Activated CD4-positive, alpha-beta T cell treated with anti-CD3 and anti-CD28 coated beads for 24 hours (primary cell): ENCODE measurements around the gene IL11.

Experiments
- DNase-seq, 2 donors: peaks; one replicate each; pipeline ENCODE4 v3.0.0-alpha.2; 2020; ENCODE audit warnings: low read depth in 2 of 2

IL11 gene

DNA sequence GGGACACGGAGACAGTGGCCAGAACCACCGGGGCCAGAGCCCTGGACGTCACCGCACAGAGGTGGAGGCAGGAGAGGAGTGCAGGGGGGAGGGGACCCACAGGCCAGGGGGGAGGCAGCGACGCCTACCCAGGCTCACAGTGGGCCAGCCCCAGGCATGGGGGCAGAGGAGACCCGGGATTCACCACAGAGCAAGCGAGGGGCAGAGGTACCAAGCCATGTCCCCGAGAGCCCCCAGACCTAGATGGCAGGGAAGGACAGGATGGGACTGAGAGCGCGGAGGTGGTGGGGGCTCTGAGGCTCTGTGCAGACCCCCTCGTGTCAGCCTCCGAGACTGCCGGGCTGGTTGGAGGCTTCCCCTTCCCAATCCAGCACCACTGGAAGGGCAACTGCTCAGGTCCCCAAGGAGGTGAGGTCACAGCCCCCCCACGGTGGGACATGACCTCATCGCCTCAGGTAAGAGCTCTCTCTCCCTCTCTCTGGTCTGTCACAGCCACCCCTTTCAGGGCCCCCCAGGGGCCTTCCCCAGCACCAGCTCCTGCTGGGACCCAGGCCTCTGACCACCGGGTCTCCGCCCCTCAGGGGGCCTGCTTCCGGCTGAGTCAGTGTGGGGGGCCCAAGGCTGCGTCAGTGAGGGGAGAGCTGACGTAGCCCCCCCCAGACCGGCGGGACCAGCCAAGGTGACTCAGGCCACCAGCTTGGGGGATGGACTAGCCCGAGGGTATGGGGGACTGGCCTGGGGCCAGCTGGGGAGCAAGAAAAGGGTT is 2.2 kb upstream of the IL11 start:
- no peak for DNase-seq

DNA sequence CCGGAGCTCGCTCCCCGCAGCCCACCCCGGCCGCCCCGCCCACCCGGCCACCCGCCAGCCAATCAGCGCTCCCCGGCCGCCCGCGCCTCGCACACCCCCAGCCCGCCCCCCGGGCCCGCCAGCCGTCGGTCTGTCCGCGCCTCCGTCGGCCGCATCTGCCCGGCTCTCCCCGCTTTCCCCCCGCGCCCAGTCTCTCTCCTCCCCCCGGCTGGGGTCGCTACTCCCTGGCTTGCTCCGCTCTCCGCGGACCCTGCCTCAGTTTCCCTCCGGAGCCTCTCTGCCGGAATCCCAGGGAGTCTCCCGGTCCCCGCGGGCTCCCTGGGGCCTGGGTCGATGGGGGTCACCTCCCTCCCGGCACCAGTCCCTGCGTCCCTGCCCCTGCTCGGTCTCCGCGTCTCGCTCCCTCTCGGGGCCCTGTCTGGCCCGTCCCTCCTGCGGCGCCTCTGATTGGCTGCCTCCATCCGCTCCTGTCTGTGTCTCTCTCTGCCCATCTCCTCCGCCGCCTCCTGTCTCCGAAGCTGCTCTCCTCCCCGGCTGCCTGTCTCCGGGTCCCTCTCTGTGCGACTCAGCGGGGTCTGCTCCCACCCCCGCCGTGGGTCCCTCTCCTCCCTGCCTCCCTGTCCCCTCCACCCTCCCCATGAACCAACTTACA is 484 bp downstream of the IL11 start:
- peak in 1 of 2 donors; percentile 33 for DNase-seq

DNA sequence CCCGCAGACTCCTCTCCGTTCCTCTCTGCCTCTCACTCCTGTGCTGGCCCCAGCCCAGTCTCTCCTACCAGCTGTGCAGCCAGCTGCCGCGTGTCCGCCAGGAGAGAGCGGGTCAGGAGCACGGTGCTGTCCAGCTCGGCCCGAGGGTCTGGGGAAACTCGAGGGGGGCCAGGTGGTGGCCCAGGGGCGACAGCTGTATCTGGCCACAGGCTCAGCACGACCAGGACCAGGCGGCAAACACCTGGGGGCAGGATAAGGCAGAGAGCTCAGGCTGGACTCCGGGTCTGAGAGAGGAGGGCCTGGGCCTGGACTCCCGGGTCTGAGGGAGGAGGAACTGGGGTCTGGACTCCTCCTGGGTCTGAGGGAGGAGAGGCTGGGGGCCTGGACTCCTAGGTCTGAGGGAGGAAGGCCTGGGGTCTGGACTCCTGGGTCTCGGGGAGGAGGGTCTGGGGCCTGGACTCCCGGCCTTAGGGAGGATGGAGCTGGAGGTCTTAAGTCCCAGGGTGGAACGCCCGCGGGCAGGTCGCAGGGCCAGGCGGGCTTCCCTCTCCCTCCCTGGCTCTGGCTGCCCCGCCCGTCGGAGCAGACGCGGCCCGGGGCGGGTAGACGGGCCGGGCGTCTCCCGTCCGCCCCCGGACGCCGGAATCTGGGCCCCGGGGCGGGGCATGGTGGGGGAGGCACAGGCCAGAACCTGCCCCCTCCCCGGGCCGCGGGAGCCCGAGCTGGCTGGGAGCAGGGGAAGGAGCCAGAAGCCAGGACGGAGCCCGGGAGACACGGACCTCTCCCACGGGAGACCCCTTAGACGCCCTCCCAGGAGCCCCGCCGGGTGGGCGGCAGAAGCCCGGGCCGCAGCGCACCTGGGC is 1.3 kb downstream of the IL11 start:
- DNase-seq, result no peak

DNA sequence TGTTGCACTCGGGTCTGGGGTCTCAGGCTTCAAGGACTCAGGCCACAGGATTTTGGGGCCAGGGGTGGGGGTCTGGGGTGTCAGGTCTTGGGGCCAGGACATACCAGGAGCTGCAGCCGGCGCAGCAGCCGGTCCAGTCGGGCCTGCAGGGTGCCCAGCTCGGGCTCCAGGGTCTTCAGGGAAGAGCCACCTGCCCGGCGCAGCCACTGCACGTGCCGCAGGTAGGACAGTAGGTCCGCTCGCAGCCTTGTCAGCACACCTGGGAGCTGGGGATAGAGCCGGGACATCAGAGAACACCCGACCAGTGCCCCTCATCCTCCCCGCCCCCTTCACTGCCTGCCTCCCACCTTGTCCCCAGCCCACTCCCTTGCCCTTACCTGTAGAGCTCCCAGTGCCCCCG is 2.2 kb downstream of the IL11 start:
- no peak for DNase-seq

DNA sequence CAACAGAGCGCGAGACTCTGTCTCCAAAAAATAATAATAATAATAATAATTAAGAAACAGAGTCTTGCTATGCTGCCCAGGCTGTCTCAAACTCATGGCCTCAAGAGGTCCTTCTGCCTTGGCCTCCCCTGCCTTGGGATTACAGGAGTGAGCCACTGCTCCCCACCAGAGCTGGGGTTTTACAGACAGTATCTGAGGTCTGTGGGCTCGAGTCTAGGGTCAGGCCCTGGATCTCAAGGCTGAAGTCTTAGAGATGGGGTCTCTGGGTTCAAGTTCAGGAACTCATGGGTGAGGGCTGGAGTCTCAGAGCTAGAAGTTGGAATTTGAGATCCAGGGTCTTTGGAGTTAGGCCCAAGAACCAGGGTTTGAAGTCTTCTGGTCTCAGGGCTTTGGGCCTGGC is 3.5 kb downstream of the IL11 start:
- DNase-seq, result no peak

DNA sequence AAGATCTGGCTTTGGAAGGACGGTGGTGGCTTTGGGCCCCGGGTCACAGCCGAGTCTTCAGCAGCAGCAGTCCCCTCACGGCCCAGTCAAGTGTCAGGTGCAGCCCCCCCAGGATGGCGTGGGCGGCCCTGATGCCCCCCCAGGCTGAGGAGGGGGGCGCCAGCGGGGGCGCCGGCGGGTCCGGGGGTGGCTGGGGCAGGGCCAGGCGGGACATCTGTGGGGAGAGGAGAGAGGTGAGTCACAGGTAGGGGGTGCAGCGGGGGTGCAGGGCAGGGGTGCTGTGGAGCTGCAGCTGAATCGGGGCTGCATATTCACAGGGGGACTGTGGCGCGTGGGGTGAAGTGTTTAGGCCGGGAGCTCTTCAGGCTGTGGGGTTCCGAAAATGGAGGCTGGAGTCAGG is 4.3 kb downstream of the IL11 start:
- no peak for DNase-seq

DNA sequence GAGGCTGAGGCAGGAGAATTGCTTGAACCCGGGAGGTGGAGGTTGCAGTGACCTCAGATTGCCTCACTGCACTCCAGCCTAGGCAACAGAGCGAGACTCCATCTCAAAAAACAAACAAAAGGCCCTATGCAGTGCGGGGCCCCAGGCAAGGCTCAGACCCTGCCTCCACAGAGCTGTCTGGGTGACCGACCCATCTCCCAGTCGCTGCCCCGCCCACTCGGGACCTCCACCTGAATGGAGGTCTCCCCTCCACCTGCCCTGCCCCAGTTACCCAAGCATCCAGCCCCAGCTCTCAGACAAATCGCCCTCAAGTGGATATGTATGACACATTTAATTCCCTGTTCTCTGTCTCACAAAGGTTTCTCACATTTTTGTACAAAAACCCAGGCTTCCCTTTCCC is 5.0 kb downstream of the IL11 start:
- no peak for DNase-seq

DNA sequence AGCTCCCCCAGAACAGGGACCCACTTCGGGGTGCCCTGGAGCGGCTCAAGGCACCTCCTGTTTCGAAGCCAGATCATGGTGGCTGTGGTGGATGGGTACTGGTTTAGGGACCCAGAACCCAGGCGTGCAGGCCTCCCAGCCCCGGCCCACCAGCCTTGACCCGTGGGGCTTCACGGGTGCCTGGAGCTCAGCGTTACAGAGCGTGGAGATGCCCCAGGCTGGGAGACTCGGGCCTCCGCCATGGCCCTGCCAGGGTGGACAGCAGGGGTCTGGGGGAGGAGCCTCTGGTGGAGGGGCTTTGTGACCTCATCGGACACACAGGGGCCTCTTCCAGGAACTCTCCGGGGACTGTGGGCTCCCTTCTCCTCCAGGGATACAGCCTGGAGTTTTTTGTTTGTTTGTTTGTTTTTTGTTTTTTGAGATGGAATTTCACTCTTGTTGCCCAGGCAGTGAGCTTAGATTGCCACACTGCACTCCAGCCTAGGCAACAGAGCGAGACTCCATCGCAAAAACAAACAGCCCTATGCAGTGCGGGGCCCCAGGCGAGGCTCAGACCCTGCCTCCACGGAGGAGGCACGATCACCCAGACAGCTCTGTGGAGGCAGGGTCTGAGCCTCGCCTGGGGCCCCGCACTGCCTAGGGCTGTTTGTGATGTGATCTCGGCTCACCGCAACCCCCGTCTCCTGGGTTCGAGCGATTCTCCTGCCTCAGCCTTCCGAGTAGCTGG is 7.1 kb downstream of the IL11 start, which contains the start of gene GARIN5B:
GARIN5B (minus strand) TSS at position 271 of the 727 bp plus-strand sequence; CDS start at position 77, 194 bp downstream.
- no peak for DNase-seq

DNA sequence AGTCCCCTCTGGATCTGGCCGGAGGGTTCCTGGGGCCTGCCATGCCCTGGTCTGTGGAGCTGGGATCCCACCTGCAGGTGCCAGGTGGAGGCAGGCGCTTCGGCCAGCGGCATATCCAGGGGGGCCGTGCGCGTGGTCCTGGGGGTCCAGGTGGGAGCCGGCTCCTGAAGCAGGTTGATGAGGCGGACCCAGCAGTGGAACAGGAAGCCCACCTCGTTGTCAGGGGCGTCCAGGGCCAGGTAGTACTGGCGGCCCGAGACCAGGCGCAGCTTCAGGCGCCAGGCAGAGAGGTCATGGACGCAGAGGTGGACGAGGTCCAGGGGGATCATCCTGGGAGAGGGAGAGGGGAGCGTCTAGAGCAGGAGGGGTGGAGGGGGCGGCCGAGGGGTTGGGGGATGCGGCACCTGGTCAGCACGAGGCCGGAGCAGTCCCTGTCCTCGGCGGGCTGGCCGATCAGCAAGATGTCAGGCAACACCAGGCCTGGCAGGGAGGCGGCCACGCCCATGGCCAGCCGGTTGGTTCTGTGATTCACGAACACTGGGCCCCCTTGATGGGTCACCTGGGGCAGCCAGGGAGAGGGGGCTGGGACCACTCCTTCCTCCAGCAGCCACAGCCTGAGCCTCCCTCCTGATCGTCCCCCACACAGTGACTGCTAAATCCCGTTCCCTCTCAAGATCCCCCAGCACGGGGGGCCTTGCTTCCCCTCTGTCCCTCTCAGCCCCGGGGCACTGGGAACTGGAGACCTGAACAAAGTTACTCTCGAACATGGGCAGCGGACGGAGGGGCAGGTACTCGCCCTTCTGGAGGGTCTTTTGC is 7.9 kb downstream of the IL11 start:
- DNase-seq, result no peak

DNA sequence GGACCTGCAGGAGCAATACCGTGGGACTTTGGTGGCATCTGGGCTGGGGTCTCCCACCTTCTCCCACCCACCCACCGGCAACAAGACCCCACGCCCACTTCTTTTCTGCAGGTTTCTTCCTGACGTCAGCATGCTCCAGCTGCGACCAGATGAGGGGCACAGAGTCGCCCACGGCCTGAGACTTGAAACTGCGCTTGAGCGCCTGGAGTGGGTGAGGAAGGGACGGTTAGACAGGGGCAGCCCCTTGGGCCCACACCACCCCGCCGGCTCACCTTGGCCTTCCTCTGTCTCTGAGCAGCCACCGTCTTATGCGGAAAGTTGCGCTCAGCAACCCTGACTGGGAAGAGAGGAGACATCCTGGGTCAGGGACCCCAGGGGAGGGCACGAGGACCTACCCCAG is 9.4 kb downstream of the IL11 start:
- no peak for DNase-seq

DNA sequence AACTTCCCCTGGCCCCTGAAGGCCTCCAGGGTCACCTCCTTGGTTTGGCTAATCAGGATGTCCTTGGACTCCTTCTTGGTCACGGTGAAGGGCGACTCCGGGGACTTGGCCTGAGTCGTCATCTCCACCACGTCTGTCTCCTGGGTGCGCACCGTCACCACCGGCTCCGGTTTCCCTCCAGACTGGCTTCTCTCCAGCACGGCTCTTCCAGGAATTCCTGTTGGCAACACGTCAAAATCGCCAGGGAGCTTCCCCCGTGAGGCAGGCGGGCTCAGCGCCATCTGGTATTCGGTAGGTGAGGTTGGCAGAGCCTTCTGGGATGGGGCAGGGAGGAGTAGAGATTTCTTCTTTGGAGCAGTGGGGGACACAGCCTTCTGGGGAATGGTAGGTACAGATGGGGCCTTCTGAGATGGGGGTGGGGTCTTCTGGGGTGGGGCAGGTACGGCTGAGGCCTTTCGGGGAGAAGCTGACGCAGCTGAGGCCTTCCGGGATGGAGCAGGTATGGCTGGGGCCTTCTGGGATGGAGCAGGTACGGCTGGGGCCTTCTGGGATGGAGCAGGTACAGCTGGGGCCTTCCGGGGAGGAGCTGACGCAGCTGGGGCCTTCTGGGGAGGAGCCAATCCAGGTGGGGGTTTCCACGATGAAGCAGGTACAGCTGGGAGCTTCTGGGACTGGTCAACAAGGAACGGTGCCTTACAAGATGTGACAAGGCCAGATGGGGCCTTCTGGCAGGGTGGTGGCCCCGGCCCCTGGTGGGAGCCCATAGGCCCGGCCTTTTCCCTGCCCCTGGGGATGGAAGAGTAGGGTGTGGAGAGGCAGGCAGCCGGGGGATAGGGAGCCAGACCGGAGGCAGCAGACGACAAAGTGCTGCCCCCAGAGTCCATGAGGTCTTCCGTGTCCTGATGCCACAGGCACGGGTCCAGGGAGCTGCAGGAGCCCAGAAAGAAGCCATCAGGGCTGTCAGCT is 11.0 kb downstream of the IL11 start:
- DNase-seq, result no peak

DNA sequence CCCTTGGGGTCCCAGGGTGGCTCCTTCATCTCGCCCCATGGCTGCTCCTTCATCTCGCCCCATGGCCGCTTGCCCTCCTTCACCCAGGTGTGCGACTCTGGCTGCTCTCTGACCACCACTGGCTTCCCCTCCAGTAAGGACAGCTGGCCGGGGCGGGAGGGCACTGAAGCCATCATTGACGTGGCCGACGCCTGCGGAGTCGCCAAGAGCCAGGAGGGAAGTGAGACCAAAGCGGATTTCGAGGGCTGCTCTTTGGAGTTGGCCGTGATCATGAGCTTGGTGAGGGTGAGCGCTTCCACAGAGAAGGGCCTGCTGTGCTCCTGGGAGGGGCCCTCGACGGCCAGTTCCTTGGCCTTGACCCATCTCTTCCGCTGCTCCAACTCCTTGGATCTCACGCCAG is 11.8 kb downstream of the IL11 start:
- DNase-seq, result no peak

DNA sequence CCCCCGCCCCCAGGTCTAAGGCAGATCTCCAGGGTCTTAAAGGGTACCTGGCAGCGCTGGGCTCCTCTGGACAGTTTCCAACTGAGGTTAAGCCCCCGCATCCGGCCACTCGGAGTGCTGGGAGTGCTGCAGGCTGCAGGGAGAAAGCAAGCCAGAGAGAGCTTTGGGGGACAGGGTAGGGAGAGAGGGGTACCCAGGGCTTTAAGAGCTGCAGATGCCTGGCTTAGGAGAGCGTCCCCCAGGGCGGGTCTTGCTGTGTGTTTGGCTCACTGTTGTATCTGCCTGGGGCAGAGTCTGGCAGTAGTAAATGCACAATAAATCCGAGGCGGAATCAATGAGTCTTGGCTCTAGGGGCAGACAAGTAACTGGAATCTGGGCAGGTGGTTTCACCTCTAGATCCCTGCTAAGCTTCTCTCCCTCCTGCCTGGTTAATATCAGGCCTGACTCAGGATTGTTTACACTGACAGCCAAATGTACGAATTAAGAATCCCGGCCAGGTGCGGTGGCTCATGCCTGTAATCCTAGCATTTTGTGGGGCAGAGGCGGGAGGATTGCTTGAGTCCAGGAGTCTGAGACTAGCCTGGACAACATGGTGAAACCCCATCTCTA is 14.9 kb downstream of the IL11 start:
- DNase-seq, result no peak

DNA sequence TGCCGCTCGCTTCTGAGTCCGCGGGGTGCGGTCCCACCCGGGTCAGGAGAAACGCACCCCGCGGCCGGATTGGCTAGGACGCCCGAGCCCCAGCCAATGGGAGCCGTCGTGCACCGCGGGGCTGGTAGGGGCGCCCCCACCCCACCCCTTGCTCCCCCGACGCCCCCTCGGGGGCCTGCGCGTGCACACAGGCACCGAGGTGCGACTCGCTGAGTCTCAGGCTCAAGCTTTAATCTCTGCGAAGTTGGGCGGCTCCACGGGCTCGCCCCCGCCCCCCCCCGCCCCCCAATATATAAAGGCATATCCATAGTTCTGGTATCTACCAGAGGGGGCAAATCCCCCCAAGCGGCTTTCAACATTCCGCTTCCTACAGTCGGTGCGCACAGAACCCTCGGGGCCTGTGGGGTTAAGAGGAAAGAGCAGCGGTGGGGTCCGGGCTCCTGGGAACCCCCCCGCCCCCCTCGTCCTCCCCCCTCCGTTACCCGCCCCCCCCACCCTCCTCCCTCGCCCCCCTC is 15.5 kb downstream of the IL11 start, which contains the start of gene COX6B2:
COX6B2 (minus strand) TSS at position 22 of the 515 bp plus-strand sequence. CDS start 198 bp downstream, outside the sequence.
- no peak for DNase-seq

DNA sequence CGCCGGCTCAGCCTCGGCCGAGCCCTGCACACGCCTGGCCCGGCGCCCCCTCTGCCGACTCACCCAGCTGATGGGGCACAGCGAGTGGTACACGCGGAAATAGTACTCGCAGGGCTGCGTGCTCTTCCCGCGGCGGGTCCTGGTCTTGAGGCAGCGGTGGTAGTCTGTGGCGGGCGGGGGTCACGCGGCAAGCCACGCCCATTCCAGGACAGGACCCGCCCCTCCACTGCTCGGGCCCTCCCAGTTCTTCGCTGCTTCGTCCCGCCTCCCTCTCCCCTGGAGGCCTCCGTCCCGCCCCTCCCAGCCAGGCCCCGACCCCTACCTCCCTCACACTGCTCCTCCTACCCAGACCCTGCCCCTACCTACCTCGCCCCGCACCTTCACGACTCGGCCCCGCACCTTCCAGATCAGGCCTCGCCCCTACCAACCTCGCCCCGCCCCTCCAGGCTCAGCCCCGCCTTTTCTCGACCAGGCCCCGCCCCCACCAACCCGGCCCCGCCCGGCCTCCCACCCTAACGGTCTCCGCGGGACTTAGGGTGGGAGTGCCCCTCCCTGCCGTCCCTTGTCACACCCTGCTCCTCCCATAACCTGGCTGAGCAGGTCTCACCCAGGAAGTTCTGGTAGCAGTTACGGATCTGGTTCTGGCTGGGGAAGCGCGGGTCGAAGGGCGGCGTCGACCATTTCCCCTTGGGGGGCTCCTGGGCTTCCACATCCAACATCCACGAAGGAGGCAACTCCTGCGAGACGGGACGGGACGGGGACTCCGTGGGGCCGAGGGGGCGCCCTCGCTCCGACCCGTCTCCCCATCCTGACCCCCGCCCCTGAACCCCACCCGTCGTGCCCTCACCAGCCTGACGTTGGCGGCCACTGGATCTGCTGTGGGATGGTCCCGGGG is 16.2 kb downstream of the IL11 start:
- DNase-seq, result peak; percentile 29 to 37

DNA sequence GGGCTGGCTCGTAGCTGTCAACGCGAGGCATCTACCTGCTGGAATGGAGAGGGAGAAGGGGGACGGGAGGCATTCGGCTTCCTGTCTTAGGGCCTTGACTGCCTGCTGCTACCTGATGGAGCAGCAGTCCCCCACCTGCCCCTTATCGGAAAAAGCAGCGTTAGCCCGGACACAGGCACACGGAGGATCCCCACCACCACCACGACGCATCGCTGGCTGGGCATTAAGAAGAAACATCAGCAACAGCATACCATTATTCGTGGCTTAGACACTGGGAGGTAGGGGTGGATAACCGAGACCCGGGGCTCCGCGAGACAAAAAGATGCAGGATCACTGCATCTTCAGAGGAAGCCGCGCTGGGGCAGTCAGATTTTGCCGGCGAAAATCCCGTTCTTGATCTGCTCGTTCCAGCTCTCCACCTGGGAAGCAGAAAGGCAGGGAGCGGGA is 16.9 kb downstream of the IL11 start:
- no peak for DNase-seq

DNA sequence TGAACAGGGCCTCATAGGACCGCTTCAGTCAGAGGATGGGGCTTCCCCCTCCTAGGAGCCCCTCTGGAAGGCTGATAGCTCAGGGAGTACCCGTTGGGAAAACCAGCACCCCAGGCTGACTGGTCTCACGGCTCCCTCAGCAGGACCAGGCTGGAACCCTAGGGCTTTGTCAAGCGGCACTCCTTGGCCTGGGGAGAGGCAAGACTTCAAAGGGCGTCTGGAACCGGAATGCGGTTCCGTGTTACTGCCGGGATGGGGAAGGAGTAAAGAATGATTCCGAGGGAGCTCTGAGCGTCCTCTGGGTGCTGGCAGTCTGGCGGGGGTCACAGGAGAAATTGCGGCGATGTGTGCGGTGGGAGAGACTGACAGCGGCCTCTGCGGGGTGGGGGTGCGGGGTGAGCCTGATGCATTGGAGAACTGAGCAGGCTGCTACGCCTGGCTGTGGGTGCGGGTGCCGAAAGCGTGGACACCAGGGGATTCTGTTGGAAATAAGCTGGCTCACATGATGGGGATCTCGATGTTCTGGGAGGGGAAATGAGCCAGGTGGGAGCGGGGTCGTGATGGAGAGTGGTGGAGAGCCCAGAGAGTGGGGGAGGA is 17.6 kb downstream of the IL11 start:
- DNase-seq, result no peak
